HEK293 (cell line): ENCODE measurements around the gene FBXL15.

Experiments used
- CTCF ChIA-PET: fragments of 350-600 bp; formaldehyde crosslinking; extraction: SDS; loops from one replicate; lab custom pipeline; 2021; ENCODE audit warnings: antibody characterized with exemption; lab: Yijun Ruan, JAX
- POLR2A ChIA-PET: fragments of 300-600 bp; formaldehyde crosslinking; extraction: SDS; loops from one replicate; lab custom pipeline; 2020; ENCODE audit warnings: antibody characterized with exemption, inconsistent platforms; lab: Yijun Ruan, JAX
- H3K27ac ChIP-seq: fragments of 200-500 bp; sonication (Bioruptor generic); 2 replicates; pipeline ENCODE4 v1.5.1; 2014; ENCODE audit warnings: low read depth, low read length, control low read depth, inconsistent platforms; ENCODE audit errors: extremely low read depth
- H3K36me3 ChIP-seq, 2 experiments: fragments of 200-500 bp in 1 of 2; sonication (Bioruptor generic) in 1 of 2; 1 replicate in 1 of 2; 2 replicates in 1 of 2; pipeline ENCODE4 v1.5.1; 2014 to 2017; ENCODE audit warnings: inconsistent platforms in 2 of 2, low read length in 2 of 2; ENCODE audit not compliant: control insufficient read depth in 2 of 2, insufficient read depth in 1 of 2
- H3K4me1 ChIP-seq: fragments of 200-500 bp; sonication (Bioruptor generic); 2 replicates; pipeline ENCODE4 v1.5.1; 2014; ENCODE audit warnings: mild to moderate bottlenecking, low read length, inconsistent platforms; ENCODE audit not compliant: control insufficient read depth, insufficient read depth
- H3K4me3 ChIP-seq: 2 replicates; pipeline ENCODE4 v1.5.1; 2011; ENCODE audit warnings: low read depth, mild to moderate bottlenecking, control low read depth, low read length, moderate library complexity
- H3K9me3 ChIP-seq: fragments of 200-500 bp; sonication (Bioruptor generic); 2 replicates; pipeline ENCODE4 v1.5.1; 2014; ENCODE audit warnings: low read depth, low read length, inconsistent platforms; ENCODE audit not compliant: control insufficient read depth, insufficient read depth
- GLI4 ChIP-seq: fragments of 450-650 bp; formaldehyde crosslinking; IDR thresholded peaks from 2 replicates; pipeline ENCODE4 v1.5.1; 2016; ENCODE audit warnings: missing biosample characterization, missing genetic modification characterization
- GLIS1 ChIP-seq: fragments of 450-650 bp; formaldehyde crosslinking; IDR thresholded peaks from 2 replicates; pipeline ENCODE4 v1.5.1; 2016; ENCODE audit warnings: missing biosample characterization, missing genetic modification characterization
- KLF7 ChIP-seq: fragments of 450-650 bp; formaldehyde crosslinking; IDR thresholded peaks from 2 replicates; pipeline ENCODE4 v1.5.1; 2016; ENCODE audit warnings: missing biosample characterization, missing genetic modification characterization, borderline replicate concordance
- MEIS1 ChIP-seq: sonication (generic); formaldehyde crosslinking; IDR thresholded peaks from 2 replicates; pipeline ENCODE4 v1.8.1; 2022; ENCODE audit warnings: missing genetic modification reagents, mild to moderate bottlenecking, borderline replicate concordance
- SP3 ChIP-seq: fragments of 450-650 bp; formaldehyde crosslinking; IDR thresholded peaks from 2 replicates; pipeline ENCODE4 v1.5.1; 2016; ENCODE audit warnings: missing biosample characterization, missing genetic modification characterization
- ZFP69B ChIP-seq: fragments of 450-650 bp; formaldehyde crosslinking; IDR thresholded peaks from 2 replicates; pipeline ENCODE4 v1.5.1; 2016; ENCODE audit warnings: missing biosample characterization, missing genetic modification characterization
- ZNF133 ChIP-seq: fragments of 450-650 bp; formaldehyde crosslinking; IDR thresholded peaks from 2 replicates; pipeline ENCODE4 v1.5.1; 2016; ENCODE audit warnings: missing biosample characterization, missing genetic modification characterization
- ZNF488 ChIP-seq: fragments of 450-650 bp; formaldehyde crosslinking; IDR thresholded peaks from 2 replicates; pipeline ENCODE4 v1.5.1; 2016; ENCODE audit warnings: missing biosample characterization, missing genetic modification characterization
- ZNF555 ChIP-seq: fragments of 450-650 bp; formaldehyde crosslinking; conservative IDR thresholded peaks from 2 replicates; pipeline ENCODE4 v1.5.1; 2017; ENCODE audit warnings: missing biosample characterization, mild to moderate bottlenecking, missing genetic modification characterization, inconsistent platforms
- ZNF623 ChIP-seq: fragments of 450-650 bp; formaldehyde crosslinking; IDR thresholded peaks from 2 replicates; pipeline ENCODE4 v1.5.1; 2016; ENCODE audit warnings: missing biosample characterization, missing genetic modification characterization
- ZNF837 ChIP-seq: fragments of 450-650 bp; formaldehyde crosslinking; IDR thresholded peaks from 2 replicates; pipeline ENCODE4 v1.5.1; 2016; ENCODE audit warnings: missing biosample characterization, missing genetic modification characterization
- TF ChIP-seq, protein P1 (sequence below): IDR thresholded peaks from 2 replicates; pipeline ENCODE4 v1.6.1; 2011; ENCODE audit warnings: mild to moderate bottlenecking, low read depth, low read length, borderline replicate concordance
- TF ChIP-seq, protein P2 (sequence below): fragments of 450-650 bp; formaldehyde crosslinking; IDR thresholded peaks from 2 replicates; pipeline ENCODE4 v1.5.1; 2017; ENCODE audit warnings: missing biosample characterization, missing genetic modification characterization

The FBXL15 gene

DNA sequence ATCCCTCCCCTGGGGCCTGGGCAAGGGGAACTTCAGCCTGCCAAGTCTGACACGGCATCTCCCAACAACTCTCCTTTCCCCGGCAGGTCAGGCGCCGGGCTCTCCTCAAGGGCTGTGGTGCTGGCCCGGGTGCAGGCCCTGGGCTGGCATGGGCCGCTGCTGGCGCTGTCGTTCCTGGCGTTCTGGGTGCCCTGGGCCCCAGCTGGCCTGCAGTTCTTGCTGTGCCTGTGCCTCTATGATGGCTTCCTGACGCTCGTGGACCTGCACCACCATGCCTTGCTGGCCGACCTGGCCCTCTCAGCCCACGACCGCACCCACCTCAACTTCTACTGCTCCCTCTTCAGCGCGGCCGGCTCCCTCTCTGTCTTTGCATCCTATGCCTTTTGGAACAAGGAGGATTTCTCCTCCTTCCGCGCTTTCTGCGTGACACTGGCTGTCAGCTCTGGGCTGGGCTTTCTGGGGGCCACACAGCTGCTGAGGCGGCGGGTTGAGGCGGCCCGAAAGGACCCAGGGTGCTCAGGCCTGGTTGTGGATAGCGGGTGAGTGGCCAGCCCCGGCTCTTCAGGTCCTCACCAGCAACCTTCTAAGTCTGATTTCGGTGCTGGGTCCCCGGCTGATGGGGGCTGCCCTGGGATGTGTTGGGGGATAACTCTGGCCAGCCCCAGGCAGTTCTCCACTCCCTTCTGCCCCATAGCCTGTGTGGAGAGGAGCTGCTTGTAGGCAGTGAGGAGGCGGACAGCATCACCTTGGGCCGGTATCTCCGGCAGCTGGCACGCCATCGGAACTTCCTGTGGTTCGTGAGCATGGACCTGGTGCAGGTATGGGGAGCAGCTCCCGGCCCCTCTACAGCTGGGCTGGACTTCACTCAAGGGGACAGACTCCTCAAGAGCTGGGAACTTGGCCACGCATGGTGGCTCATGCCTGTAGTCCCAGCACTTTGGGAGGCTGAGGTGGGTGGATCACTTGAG, 50.2 kb downstream of the FBXL15 start:
- no peak overlapping the region for H3K27ac ChIP-seq
- peaks cover 0 to 24% of the 10 kb centered on the region in 2 experiments; a peak in 2 of 3 replicates for H3K36me3 ChIP-seq
- H3K4me3 ChIP-seq, result no peak overlapping the region
- TF ChIP-seq, protein P1, sequence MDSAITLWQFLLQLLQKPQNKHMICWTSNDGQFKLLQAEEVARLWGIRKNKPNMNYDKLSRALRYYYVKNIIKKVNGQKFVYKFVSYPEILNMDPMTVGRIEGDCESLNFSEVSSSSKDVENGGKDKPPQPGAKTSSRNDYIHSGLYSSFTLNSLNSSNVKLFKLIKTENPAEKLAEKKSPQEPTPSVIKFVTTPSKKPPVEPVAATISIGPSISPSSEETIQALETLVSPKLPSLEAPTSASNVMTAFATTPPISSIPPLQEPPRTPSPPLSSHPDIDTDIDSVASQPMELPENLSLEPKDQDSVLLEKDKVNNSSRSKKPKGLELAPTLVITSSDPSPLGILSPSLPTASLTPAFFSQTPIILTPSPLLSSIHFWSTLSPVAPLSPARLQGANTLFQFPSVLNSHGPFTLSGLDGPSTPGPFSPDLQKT, result no peak
- TF ChIP-seq MEIS1 (CRISPR knock-in tag), result no peak
- no peak for TF ChIP-seq ZNF555
- TF ChIP-seq ZFP69B (tag by site-specific recombination), result no peak
- TF ChIP-seq GLI4 (tag by site-specific recombination), result no peak
- no peak for TF ChIP-seq ZNF133 (tag by site-specific recombination)
- TF ChIP-seq ZNF837 (tag by site-specific recombination), result no peak
- TF ChIP-seq ZNF623 (tag by site-specific recombination), result no peak
- TF ChIP-seq ZNF488 (tag by site-specific recombination), result no peak
- TF ChIP-seq, protein P2, sequence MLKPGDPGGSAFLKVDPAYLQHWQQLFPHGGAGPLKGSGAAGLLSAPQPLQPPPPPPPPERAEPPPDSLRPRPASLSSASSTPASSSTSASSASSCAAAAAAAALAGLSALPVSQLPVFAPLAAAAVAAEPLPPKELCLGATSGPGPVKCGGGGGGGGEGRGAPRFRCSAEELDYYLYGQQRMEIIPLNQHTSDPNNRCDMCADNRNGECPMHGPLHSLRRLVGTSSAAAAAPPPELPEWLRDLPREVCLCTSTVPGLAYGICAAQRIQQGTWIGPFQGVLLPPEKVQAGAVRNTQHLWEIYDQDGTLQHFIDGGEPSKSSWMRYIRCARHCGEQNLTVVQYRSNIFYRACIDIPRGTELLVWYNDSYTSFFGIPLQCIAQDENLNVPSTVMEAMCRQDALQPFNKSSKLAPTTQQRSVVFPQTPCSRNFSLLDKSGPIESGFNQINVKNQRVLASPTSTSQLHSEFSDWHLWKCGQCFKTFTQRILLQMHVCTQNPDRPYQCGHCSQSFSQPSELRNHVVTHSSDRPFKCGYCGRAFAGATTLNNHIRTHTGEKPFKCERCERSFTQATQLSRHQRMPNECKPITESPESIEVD (tag by site-specific recombination), result no peak
- no peak for TF ChIP-seq GLIS1
- TF ChIP-seq SP3 (tag by site-specific recombination), result no peak
- no peak for TF ChIP-seq KLF7 (tag by site-specific recombination)
- POLR2A ChIA-PET, result interaction anchor here (0.6 to 1.0 kb wide), 4 partner anchors 9 to 49 kb away, joined by 3 to 10 read pairs (median 4); partner anchors contain the start of gene FBXL15
- no peaks in the 10 kb centered on the region for H3K4me1 ChIP-seq
- CTCF ChIA-PET, result interaction anchor here (0.8 to 3.2 kb wide), 4 partner anchors 8 to 241 kb away, joined by 3 to 8 read pairs (median 4); no protein-coding TSS in a partner anchor
- H3K9me3 ChIP-seq, result no peaks in the 10 kb centered on the region
